Activated CD8-positive, alpha-beta memory T cell treated with anti-CD3 and anti-CD28 coated beads, Interleukin-2, amount 50 U/mL, for 1 hour (primary cell): Measurements from ENCODE around the gene FLYWCH1.

ENCODE experiments used
- DNase-seq: peaks from one replicate; pipeline ENCODE4 v3.0.0-alpha.2; 2020; ENCODE audit errors: extremely low read depth

Gene FLYWCH1

GRCh38 chr16:2969545-2970521, 58.1 kb downstream of the FLYWCH1 start:
- DNase-seq = no peak

GRCh38 chr16:2970563-2970962, 58.8 kb downstream of the FLYWCH1 start:
- DNase-seq = no peak

DNA sequence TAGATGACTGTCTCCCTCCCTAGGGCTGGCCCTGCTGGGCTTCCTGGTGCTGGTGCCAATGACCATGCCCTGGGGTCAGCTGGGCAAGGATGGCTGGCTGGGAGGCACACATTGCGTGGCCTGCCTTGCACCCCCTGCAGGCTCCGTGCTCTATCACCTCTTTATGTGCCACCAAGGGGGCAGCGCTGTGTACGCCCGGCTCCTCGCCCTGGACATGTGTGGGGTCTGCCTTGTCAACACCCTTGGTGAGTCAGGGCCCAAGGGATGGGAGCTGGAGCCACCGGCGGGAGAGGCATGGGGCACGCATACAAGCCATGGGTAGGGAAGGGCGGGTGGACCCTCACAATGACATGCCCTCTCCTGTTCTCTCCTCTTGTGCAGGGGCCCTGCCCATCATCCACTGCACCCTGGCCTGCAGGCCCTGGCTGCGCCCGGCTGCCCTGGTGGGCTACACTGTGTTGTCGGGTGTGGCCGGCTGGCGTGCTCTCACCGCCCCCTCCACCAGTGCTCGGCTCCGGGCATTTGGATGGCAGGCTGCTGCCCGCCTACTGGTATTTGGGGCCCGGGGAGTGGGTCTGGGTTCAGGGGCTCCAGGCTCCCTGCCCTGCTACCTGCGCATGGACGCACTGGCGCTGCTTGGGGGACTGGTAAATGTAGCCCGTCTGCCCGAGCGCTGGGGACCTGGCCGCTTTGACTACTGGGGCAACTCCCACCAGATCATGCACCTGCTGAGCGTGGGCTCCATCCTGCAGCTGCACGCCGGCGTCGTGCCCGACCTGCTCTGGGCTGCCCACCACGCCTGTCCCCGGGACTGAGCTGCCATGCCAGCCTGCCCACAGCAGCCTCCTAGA, 59.6 kb downstream of the FLYWCH1 start:
- no peak for DNase-seq

GRCh38 chr16:2971985-2972784, 60.5 kb downstream of the FLYWCH1 start:
- no peak for DNase-seq

DNA sequence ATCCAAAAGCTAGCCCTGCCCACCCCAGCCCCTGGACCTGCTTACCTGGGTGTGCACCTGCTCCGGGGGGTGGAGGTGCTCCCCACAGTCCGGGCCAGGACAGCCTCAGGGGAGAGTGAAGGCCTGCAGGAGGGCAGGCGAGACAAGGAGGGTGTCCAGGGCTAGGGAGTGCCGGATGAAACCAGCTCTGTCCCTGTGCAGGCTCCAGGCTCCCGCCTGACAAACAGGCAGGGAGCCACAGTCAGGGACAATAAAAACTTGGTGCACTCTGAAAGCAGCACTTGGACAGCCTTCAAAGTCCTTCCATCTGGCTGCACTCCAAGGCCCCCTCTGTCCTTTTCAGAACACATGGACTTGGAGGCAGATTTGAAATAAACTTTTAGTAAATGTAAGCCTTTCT, 61.4 kb downstream of the FLYWCH1 start:
- DNase-seq = no peak

GRCh38 chr16:2973605-2974318, 62.0 kb downstream of the FLYWCH1 start:
- no peak for DNase-seq

- no peak for DNase-seq
Observed at GRCh38 chr16:2974319-2975056, 62.8 kb downstream of the FLYWCH1 start.

- no peak for DNase-seq
Observed at GRCh38 chr16:2975161-2975795, 63.5 kb downstream of the FLYWCH1 start.

DNA sequence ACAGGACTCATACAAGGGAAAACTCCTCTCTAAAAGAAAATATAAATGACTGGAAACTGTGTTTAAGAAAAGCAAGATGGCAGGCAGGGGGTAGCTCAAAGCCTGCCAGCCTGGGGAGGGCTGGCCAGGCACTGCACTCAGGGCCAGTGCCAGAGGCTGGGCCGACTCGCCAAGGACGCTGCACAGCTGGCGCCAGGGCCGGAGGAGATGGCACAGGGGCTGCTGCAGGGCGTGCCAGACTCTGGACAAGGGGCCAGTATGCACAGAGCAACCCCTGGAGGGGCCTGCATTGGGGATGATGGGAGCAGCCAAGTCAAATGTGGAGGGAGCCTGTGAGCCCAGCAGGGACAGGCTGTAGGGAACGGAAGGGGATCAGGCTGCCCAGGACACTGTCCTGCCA, 64.5 kb downstream of the FLYWCH1 start:
- DNase-seq = no peak

DNA sequence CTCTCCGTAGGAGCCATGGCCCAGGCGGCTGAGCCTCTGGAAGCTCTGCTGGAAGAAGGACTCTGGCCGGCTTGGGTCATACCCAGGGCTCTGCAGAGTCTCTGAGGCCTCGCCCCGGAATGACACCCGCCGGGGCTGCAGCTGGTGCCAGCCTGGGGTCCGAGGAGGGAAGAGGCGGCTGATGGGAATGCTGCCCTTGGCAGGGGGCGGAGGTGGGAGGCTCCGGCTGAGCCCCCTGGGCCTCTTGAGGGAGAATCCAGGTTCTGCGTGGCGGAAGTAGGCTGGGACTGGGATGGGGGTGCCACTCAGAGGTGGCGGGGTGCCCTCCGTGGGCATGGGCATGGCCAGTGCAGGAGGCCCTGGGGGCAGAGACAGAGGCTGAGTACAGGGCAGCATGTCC, 64.9 kb downstream of the FLYWCH1 start:
- no peak for DNase-seq

- no peak for DNase-seq
Observed at GRCh38 chr16:2977440-2977839, 65.7 kb downstream of the FLYWCH1 start.

GRCh38 chr16:2979669-2980226, 68.0 kb downstream of the FLYWCH1 start:
- no peak for DNase-seq

DNA sequence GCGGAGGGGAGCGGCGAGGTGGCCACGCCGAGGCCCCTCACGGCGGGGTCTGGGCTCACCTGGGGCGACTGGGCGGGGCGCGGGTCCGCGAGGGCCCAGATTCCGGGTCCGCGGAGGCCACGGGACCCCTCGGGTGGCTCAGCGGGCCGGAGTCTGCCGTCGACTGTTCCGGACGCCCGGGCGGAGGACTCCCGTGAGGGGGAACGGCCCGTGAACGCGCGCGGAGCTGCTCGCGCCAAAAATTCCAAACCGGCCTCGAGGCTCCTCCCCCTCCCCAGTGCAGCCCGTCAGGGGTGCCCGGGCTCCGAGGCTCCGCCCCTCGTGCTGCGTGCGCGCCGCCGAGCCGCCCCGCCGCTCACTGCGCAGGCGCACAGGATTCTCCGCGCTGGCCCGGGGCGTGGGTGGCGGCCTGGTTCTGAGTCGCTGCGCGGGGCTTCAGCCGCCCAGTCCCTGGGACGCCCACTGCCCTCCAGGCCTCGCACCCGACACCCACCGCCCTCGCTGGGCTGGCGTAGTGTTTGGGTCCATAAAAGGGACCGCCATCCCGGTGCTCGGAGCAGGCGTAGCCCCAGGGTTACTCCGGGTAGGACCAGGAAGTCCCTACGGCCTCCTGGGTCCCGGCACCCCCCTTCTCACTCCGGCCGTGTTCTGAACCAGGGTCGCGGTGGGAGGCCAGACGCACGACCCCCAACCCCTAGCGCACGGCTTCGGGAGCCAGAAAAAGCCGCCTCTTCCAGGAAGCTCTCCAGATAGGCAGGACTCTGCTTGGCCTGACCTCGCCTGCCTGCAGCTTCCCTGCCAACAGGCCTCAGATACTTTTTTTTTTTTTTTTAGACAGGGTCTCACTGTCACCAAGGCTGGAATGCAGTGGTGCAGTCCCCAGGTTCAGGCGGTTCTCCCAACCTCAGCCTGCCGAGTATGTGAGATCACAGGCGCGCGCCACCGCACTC, 68.8 kb downstream of the FLYWCH1 start, which contains the start of gene PKMYT1:
TSS of gene PKMYT1 (minus strand) at position 220 of the 950 bp plus-strand sequence. CDS start 789 bp downstream, outside the sequence.
- DNase-seq = peak; percentile 73

DNA sequence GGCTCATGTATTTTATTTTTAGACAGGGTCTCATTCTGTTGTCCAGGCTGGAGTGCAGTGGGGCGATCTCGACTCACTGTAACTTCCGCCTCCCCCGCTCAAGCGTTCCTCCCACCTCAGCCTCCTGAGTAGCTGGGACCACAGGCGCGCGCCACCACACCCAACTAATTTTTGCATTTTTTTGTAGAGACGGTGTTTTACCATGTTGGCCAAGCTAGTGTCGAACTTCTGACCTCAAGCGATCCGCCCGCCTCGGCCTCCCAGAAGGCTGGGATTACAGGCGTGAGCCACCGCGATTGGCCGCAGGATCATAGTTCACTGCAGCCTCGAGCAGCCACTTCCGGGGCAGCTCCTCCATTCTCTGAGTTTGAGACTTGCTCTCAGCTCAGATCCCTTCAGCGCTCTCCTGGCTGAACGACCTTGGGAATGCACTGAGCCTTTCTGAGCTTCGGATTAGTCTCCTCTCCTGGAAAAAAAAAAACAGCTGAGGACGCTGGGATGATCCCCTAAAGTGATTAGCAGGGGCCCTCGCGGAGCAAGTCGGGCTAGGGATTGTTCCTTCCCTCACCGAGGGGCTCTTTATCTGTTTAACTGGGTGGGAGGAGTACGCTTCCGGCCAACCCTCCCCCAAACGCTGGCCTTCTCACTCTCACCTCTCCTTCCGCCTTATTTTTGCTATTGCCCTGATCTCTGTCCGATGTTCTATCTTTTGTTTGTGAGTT, 69.6 kb downstream of the FLYWCH1 start:
- DNase-seq = no peak

DNA sequence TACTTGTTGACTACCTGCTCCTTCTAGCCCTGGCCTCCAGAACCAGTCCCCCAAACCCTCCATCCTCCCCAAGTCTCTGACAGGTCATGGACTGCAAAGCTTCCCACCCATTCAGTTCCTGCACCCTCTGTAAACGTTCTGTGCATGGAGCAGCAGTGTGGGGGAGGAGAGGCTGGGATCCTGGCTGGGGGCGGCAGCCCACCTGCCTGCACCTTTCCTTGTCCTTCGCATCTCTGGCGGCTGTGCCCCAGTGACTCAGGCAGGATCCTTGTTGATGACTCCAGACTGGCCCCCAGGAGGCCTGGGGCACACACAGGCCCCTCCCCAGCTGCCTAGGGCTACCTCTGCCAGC, 70.1 kb downstream of the FLYWCH1 start:
- DNase-seq = no peak

- DNase-seq = no peak
Observed at GRCh38 chr16:2982402-2982801, 70.7 kb downstream of the FLYWCH1 start.

GRCh38 chr16:2983706-2984136, 72.0 kb downstream of the FLYWCH1 start:
- no peak for DNase-seq

GRCh38 chr16:2985462-2985861, 73.7 kb downstream of the FLYWCH1 start:
- DNase-seq = no peak
